ENCODE measurements around the gene GNG13. TPM values are rescaled to one million over a fixed set of nuclear protein-coding genes. Genes with fewer than 3 reads are reported as not detected.

The GNG13 gene
- total and polyA plus RNA-seq, 9 donors, result 0.20 TPM; not detected in 8

- Histone ChIP-seq H3K9me3 (replicated peaks; ENCODE audit: control insufficient read depth, low read depth, low read length) (no peaks in the 10 kb centered on the region), H3K27me3 (ENCODE audit: control insufficient read depth, insufficient read depth, low read length) (peaks cover 5% of the 10 kb centered on the region), H3K27ac (ENCODE audit: low read length) (no peak overlapping the region), H3K4me3 (ENCODE audit: low read length) (no peak overlapping the region), H3K4me1 (ENCODE audit: control insufficient read depth, insufficient read depth, low read length) (peaks cover 5% of the 10 kb centered on the region), H3K36me3 (ENCODE audit: control insufficient read depth, insufficient read depth, low read length) (no peaks in the 10 kb centered on the region)
- no peak for DNase-seq
- WGBS (ENCODE audit: insufficient coverage), result 26% methylated on average over 6 of the region's 20 CpGs
Observed at GRCh38 chr16:769184-769784, 31.2 kb downstream of the GNG13 start.

- peaks cover 5% of the 10 kb centered on the region for H3K27me3 ChIP-seq (ENCODE audit: control insufficient read depth, insufficient read depth, low read length)
- H3K27ac ChIP-seq (ENCODE audit: low read length), result no peak overlapping the region
- no peak for DNase-seq
- H3K9me3 ChIP-seq (replicated peaks; ENCODE audit: control insufficient read depth, low read depth, low read length), result no peaks in the 10 kb centered on the region
- no peak overlapping the region for H3K4me3 ChIP-seq (ENCODE audit: low read length)
- no peaks in the 10 kb centered on the region for H3K36me3 ChIP-seq (ENCODE audit: control insufficient read depth, insufficient read depth, low read length)
- H3K4me1 ChIP-seq (ENCODE audit: control insufficient read depth, insufficient read depth, low read length), result peaks cover 5% of the 10 kb centered on the region
- WGBS (ENCODE audit: insufficient coverage), result 54% methylated on average over 21 of the region's 21 CpGs
Observed at GRCh38 chr16:768428-768827, 32.1 kb downstream of the GNG13 start.

GRCh38 chr16:767743-768235, 32.7 kb downstream of the GNG13 start:
- Histone ChIP-seq H3K36me3 (ENCODE audit: control insufficient read depth, insufficient read depth, low read length) (no peaks in the 10 kb centered on the region), H3K4me3 (ENCODE audit: low read length) (no peak overlapping the region), H3K9me3 (replicated peaks; ENCODE audit: control insufficient read depth, low read depth, low read length) (no peaks in the 10 kb centered on the region), H3K27me3 (ENCODE audit: control insufficient read depth, insufficient read depth, low read length) (peaks cover 7% of the 10 kb centered on the region), H3K27ac (ENCODE audit: low read length) (no peak overlapping the region), H3K4me1 (ENCODE audit: control insufficient read depth, insufficient read depth, low read length) (peaks cover 5% of the 10 kb centered on the region)
- WGBS (ENCODE audit: insufficient coverage), result 24% methylated on average over 5 of the region's 38 CpGs
- no peak for DNase-seq

- Histone ChIP-seq H3K36me3 (ENCODE audit: control insufficient read depth, insufficient read depth, low read length) (no peaks in the 10 kb centered on the region), H3K27me3 (ENCODE audit: control insufficient read depth, insufficient read depth, low read length) (peaks cover 7% of the 10 kb centered on the region), H3K4me1 (ENCODE audit: control insufficient read depth, insufficient read depth, low read length) (peaks cover 5% of the 10 kb centered on the region), H3K4me3 (ENCODE audit: low read length) (no peak overlapping the region), H3K27ac (ENCODE audit: low read length) (no peak overlapping the region), H3K9me3 (replicated peaks; ENCODE audit: control insufficient read depth, low read depth, low read length) (no peaks in the 10 kb centered on the region)
- DNase-seq, result no peak
- 47% methylated on average over 28 of the region's 48 CpGs for WGBS (ENCODE audit: insufficient coverage)
Observed at GRCh38 chr16:766820-767640, 33.5 kb downstream of the GNG13 start.

- Histone ChIP-seq H3K4me1 (ENCODE audit: control insufficient read depth, insufficient read depth, low read length) (peaks cover 5% of the 10 kb centered on the region), H3K27me3 (ENCODE audit: control insufficient read depth, insufficient read depth, low read length) (peaks cover 7% of the 10 kb centered on the region), H3K9me3 (replicated peaks; ENCODE audit: control insufficient read depth, low read depth, low read length) (no peaks in the 10 kb centered on the region), H3K36me3 (ENCODE audit: control insufficient read depth, insufficient read depth, low read length) (no peaks in the 10 kb centered on the region), H3K4me3 (ENCODE audit: low read length) (no peak overlapping the region), H3K27ac (ENCODE audit: low read length) (no peak overlapping the region)
- WGBS (ENCODE audit: insufficient coverage), result 80% methylated on average over 23 of the region's 29 CpGs
- no peak for DNase-seq
Observed at GRCh38 chr16:766008-766819, 34.3 kb downstream of the GNG13 start.

GRCh38 chr16:765488-765865, 35.1 kb downstream of the GNG13 start:
- Histone ChIP-seq H3K9me3 (replicated peaks; ENCODE audit: control insufficient read depth, low read depth, low read length) (no peaks in the 10 kb centered on the region), H3K4me1 (ENCODE audit: control insufficient read depth, insufficient read depth, low read length) (peaks cover 5% of the 10 kb centered on the region), H3K27me3 (ENCODE audit: control insufficient read depth, insufficient read depth, low read length) (peaks cover 9% of the 10 kb centered on the region), H3K4me3 (ENCODE audit: low read length) (no peak overlapping the region), H3K27ac (ENCODE audit: low read length) (no peak overlapping the region), H3K36me3 (ENCODE audit: control insufficient read depth, insufficient read depth, low read length) (no peaks in the 10 kb centered on the region)
- no peak for DNase-seq
- 88% methylated on average over 27 of the region's 29 CpGs for WGBS (ENCODE audit: insufficient coverage)

- Histone ChIP-seq H3K9me3 (replicated peaks; ENCODE audit: control insufficient read depth, low read depth, low read length) (no peaks in the 10 kb centered on the region), H3K36me3 (ENCODE audit: control insufficient read depth, insufficient read depth, low read length) (no peaks in the 10 kb centered on the region), H3K4me3 (ENCODE audit: low read length) (no peak overlapping the region), H3K4me1 (ENCODE audit: control insufficient read depth, insufficient read depth, low read length) (peaks cover 5% of the 10 kb centered on the region), H3K27me3 (ENCODE audit: control insufficient read depth, insufficient read depth, low read length) (peaks cover 9% of the 10 kb centered on the region), H3K27ac (ENCODE audit: low read length) (no peak overlapping the region)
- DNase-seq, result no peak
- WGBS (ENCODE audit: insufficient coverage), result 63% methylated on average over 34 of the region's 38 CpGs
Observed at GRCh38 chr16:764848-765487, 35.6 kb downstream of the GNG13 start.

- Histone ChIP-seq H3K27me3 (ENCODE audit: control insufficient read depth, insufficient read depth, low read length) (peaks cover 9% of the 10 kb centered on the region), H3K36me3 (ENCODE audit: control insufficient read depth, insufficient read depth, low read length) (no peaks in the 10 kb centered on the region), H3K4me1 (ENCODE audit: control insufficient read depth, insufficient read depth, low read length) (peaks cover under 1% of the 10 kb centered on the region), H3K9me3 (replicated peaks; ENCODE audit: control insufficient read depth, low read depth, low read length) (no peaks in the 10 kb centered on the region), H3K27ac (ENCODE audit: low read length) (no peak overlapping the region), H3K4me3 (ENCODE audit: low read length) (no peak overlapping the region)
- no peak for DNase-seq
- WGBS (ENCODE audit: insufficient coverage), result 48% methylated on average over 12 of the region's 20 CpGs
Observed at GRCh38 chr16:764184-764750, 36.3 kb downstream of the GNG13 start.

- Histone ChIP-seq H3K36me3 (ENCODE audit: control insufficient read depth, insufficient read depth, low read length) (no peaks in the 10 kb centered on the region), H3K27me3 (ENCODE audit: control insufficient read depth, insufficient read depth, low read length) (peaks cover 6% of the 10 kb centered on the region)
- 54% methylated on average over 13 of the region's 21 CpGs for WGBS (ENCODE audit: insufficient coverage)
Observed at GRCh38 chr16:763369-764183, 37.0 kb downstream of the GNG13 start.

More at GRCh38 chr16:763369-764183, 37.0 kb downstream of the GNG13 start:
- no peak overlapping the region for H3K27ac ChIP-seq (ENCODE audit: low read length)
- H3K4me1 ChIP-seq (ENCODE audit: control insufficient read depth, insufficient read depth, low read length), result no peaks in the 10 kb centered on the region
- H3K4me3 ChIP-seq (ENCODE audit: low read length), result no peak overlapping the region
- no peaks in the 10 kb centered on the region for H3K9me3 ChIP-seq (replicated peaks; ENCODE audit: control insufficient read depth, low read depth, low read length)
- DNase-seq, result no peak
